Measurements from ENCODE around the gene TTPAL.

DNA sequence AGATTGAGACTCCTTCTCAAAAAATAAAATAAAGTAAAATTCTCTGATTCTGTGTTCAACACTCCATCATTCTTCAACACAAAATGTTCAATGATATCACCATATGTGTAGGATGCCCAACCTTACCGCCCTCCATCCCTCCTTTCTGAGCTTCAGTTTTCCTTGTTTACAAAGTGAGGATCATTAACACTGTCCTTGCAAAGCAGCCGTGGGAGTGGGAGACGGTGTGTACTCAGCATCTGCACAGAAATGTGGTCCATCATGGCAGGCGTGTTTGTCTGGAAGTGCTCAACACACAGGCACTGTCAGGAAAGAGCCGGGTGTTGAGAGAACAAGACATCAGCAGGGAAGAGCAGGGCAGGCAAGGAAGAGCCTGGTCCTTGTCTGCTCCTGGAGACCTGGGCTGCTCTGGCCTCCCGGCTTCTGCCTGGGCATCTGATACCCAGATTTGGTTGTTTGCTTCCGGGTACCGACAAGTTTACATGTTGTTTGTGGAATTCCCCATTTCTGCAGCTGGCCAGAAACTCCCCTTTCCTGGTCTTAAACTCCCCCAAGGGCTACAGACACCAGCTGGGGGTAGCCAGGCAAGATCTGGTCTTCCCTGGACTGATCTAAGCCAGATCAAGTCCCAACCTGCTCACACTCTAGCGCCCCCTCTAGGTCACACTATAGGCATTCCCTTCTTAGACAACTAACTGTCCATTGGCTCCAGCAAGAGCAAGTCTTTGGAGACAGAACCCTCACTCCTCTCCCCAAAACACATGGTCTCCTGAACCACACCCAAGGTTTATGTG lies 26.7 kb upstream of the TTPAL start:
- TF ChIP-seq POLR2A (IDR thresholded peaks at IDR 0.05; ENCODE audit: low read depth, low read length) (no peak), TAF1 (IDR thresholded peaks at IDR 0.05; ENCODE audit: low read depth, low read length) (no peak)
